Bronchial epithelial cell (primary cell): ENCODE data around the gene ATXN2. TPM values are rescaled to one million over a fixed set of nuclear protein-coding genes. Genes with fewer than 3 reads are reported as not detected.

Experiments
- DNase-seq: peaks from one replicate; pipeline ENCODE4 v3.0.0-alpha.2; 2010; ENCODE audit warnings: low read depth
- FAIRE-seq: peaks from 2 replicates; lab custom pipeline; 2011; peaks lifted over from hg19 to GRCh38; lab: Jason Lieb, UNC
- H3K27me3 ChIP-seq: 2 replicates; pipeline ENCODE4 v1.5.1; 2011; ENCODE audit warnings: low read length; ENCODE audit not compliant: control insufficient read depth, insufficient read depth
- H3K36me3 ChIP-seq: 2 replicates; pipeline ENCODE4 v1.5.1; 2011; ENCODE audit warnings: low read length; ENCODE audit not compliant: control insufficient read depth, insufficient read depth
- H3K4me3 ChIP-seq: 2 replicates; pipeline ENCODE4 v1.5.1; 2011; ENCODE audit warnings: mild to moderate bottlenecking, low read depth, low read length, control low read depth
- CTCF ChIP-seq: IDR thresholded peaks from 2 replicates; pipeline ENCODE4 v1.5.1; 2011; ENCODE audit warnings: mild to moderate bottlenecking, moderate library complexity, low read length, control low read depth, inconsistent platforms; ENCODE audit not compliant: insufficient read depth, severe bottlenecking
- total RNA-seq: library from RNA; depleted of rRNA; stranded (reverse); fragments of >200 nt; gene quantifications from 2 replicates; pipeline ENCODE4 v1.2.1, GENCODE V29; 2014

The ATXN2 gene
- total RNA-seq, 1 donor from 2014 or later = 8.7 TPM

GRCh38 chr12:111455448-111456320 is 143.4 kb downstream of the ATXN2 start:
- FAIRE-seq (no peak), DNase-seq (no peak)
- Histone ChIP-seq H3K36me3 (peaks cover 26% of the 10 kb centered on the region), H3K27me3 (no peaks in the 10 kb centered on the region), H3K4me3 (no peak overlapping the region)
- no peak for TF ChIP-seq CTCF

GRCh38 chr12:111454716-111455447 is 144.2 kb downstream of the ATXN2 start:
- Histone ChIP-seq H3K27me3 (no peaks in the 10 kb centered on the region), H3K36me3 (peaks cover 27% of the 10 kb centered on the region), H3K4me3 (no peak overlapping the region)
- no peak for FAIRE-seq
- DNase-seq = no peak
- TF ChIP-seq CTCF = no peak

- H3K36me3 ChIP-seq = peaks cover 29% of the 10 kb centered on the region
- FAIRE-seq = no peak
- H3K4me3 ChIP-seq = no peak overlapping the region
- TF ChIP-seq CTCF = no peak
- no peak for DNase-seq
- no peaks in the 10 kb centered on the region for H3K27me3 ChIP-seq
Observed at GRCh38 chr12:111454311-111454710, 144.8 kb downstream of the ATXN2 start.

GRCh38 chr12:111453071-111453989 is 145.8 kb downstream of the ATXN2 start:
- DNase-seq (no peak), FAIRE-seq (no peak)
- Histone ChIP-seq H3K36me3 (peaks cover 29% of the 10 kb centered on the region), H3K4me3 (no peak overlapping the region), H3K27me3 (no peaks in the 10 kb centered on the region)
- no peak for TF ChIP-seq CTCF

GRCh38 chr12:111451649-111452129 is 147.4 kb downstream of the ATXN2 start:
- H3K27me3 ChIP-seq = no peaks in the 10 kb centered on the region
- H3K36me3 ChIP-seq = peaks cover 27% of the 10 kb centered on the region
- FAIRE-seq (no peak), DNase-seq (peak; percentile 49)
- peak; percentile 50 for TF ChIP-seq CTCF
- H3K4me3 ChIP-seq = no peak overlapping the region
